ENCODE results near the gene GPR176.

Gene GPR176

GRCh38 chr15:39960411-39960810, 40.3 kb upstream of the GPR176 start:
- ChIA-PET POLR2A (no interaction called here), CTCF (no interaction called here)
- no peak for DNase-seq (ENCODE audit: extremely low spot score)
- TF ChIP-seq PKNOX1 (IDR thresholded peaks at IDR 0.05) (no peak), FOXM1 (IDR thresholded peaks at IDR 0.05; ENCODE audit: borderline replicate concordance) (no peak), CTBP1 (IDR thresholded peaks at IDR 0.05; ENCODE audit: borderline replicate concordance) (no peak), HDGF (IDR thresholded peaks at IDR 0.05; ENCODE audit: borderline replicate concordance) (no peak), BHLHE40 (IDR thresholded peaks at IDR 0.05; ENCODE audit: borderline replicate concordance) (no peak), ARNT (IDR thresholded peaks at IDR 0.05) (no peak), SUZ12 (IDR thresholded peaks at IDR 0.05) (no peak), L3MBTL2 (conservative IDR thresholded peaks at IDR 0.05) (no peak), ZNF384 (IDR thresholded peaks at IDR 0.05) (no peak), FOXA1 (IDR thresholded peaks at IDR 0.05) (no peak), TARDBP (IDR thresholded peaks at IDR 0.05) (no peak), FOXK2 (IDR thresholded peaks at IDR 0.05) (no peak), LEF1 (IDR thresholded peaks at IDR 0.05; ENCODE audit: borderline replicate concordance) (no peak), SP1 (IDR thresholded peaks at IDR 0.05) (no peak), NFRKB (IDR thresholded peaks at IDR 0.05) (no peak), ELF4 (IDR thresholded peaks at IDR 0.05) (no peak)

- ChIA-PET POLR2A (no interaction called here), CTCF (no interaction called here)
- DNase-seq (ENCODE audit: extremely low spot score): no peak
- TF ChIP-seq BHLHE40 (IDR thresholded peaks at IDR 0.05; ENCODE audit: borderline replicate concordance) (no peak), FOXK2 (IDR thresholded peaks at IDR 0.05) (no peak), SP1 (IDR thresholded peaks at IDR 0.05) (no peak), L3MBTL2 (conservative IDR thresholded peaks at IDR 0.05) (no peak), PKNOX1 (IDR thresholded peaks at IDR 0.05) (no peak)
These were observed 39.3 kb upstream of the GPR176 start for GRCh38 chr15:39959411-39959810.

GRCh38 chr15:39957481-39957880, 37.4 kb upstream of the GPR176 start:
- CTCF ChIA-PET: no interaction called here
- no peak for TF ChIP-seq SP1 (IDR thresholded peaks at IDR 0.05)
- no peak for TF ChIP-seq ELF4 (IDR thresholded peaks at IDR 0.05)
- TF ChIP-seq FOXM1 (IDR thresholded peaks at IDR 0.05; ENCODE audit: borderline replicate concordance): no peak
- no peak for TF ChIP-seq BHLHE40 (IDR thresholded peaks at IDR 0.05; ENCODE audit: borderline replicate concordance)
- no peak for TF ChIP-seq SUZ12 (IDR thresholded peaks at IDR 0.05)
- TF ChIP-seq L3MBTL2 (conservative IDR thresholded peaks at IDR 0.05): no peak
- no peak for TF ChIP-seq FOXA1 (IDR thresholded peaks at IDR 0.05)
- no peak for TF ChIP-seq ARNT (IDR thresholded peaks at IDR 0.05)
- TF ChIP-seq NFRKB (IDR thresholded peaks at IDR 0.05): no peak
- TF ChIP-seq TARDBP (IDR thresholded peaks at IDR 0.05): no peak
- no peak for TF ChIP-seq FOXK2 (IDR thresholded peaks at IDR 0.05)
- no peak for TF ChIP-seq LEF1 (IDR thresholded peaks at IDR 0.05; ENCODE audit: borderline replicate concordance)
- TF ChIP-seq PKNOX1 (IDR thresholded peaks at IDR 0.05): no peak
- TF ChIP-seq CTBP1 (IDR thresholded peaks at IDR 0.05; ENCODE audit: borderline replicate concordance): no peak
- no peak for TF ChIP-seq HDGF (IDR thresholded peaks at IDR 0.05; ENCODE audit: borderline replicate concordance)
- DNase-seq (ENCODE audit: extremely low spot score): no peak
- POLR2A ChIA-PET: no interaction called here

- ChIA-PET CTCF (no interaction called here), POLR2A (no interaction called here)
- TF ChIP-seq NFRKB (IDR thresholded peaks at IDR 0.05) (no peak), TARDBP (IDR thresholded peaks at IDR 0.05) (no peak), ZNF384 (IDR thresholded peaks at IDR 0.05) (no peak), L3MBTL2 (conservative IDR thresholded peaks at IDR 0.05) (no peak), FOXK2 (IDR thresholded peaks at IDR 0.05) (no peak), ELF4 (IDR thresholded peaks at IDR 0.05) (no peak), BHLHE40 (IDR thresholded peaks at IDR 0.05; ENCODE audit: borderline replicate concordance) (no peak), SP1 (IDR thresholded peaks at IDR 0.05) (no peak), FOXM1 (IDR thresholded peaks at IDR 0.05; ENCODE audit: borderline replicate concordance) (no peak), CTBP1 (IDR thresholded peaks at IDR 0.05; ENCODE audit: borderline replicate concordance) (no peak), HDGF (IDR thresholded peaks at IDR 0.05; ENCODE audit: borderline replicate concordance) (no peak), SUZ12 (IDR thresholded peaks at IDR 0.05) (no peak), ARNT (IDR thresholded peaks at IDR 0.05) (no peak), FOXA1 (IDR thresholded peaks at IDR 0.05) (no peak), PKNOX1 (IDR thresholded peaks at IDR 0.05) (no peak), LEF1 (IDR thresholded peaks at IDR 0.05; ENCODE audit: borderline replicate concordance) (no peak)
- DNase-seq (ENCODE audit: extremely low spot score): no peak
These were observed 33.5 kb upstream of the GPR176 start for GRCh38 chr15:39953521-39953920.

- POLR2A ChIA-PET: no interaction called here
- TF ChIP-seq FOXM1 (IDR thresholded peaks at IDR 0.05; ENCODE audit: borderline replicate concordance): no peak
- no peak for TF ChIP-seq L3MBTL2 (conservative IDR thresholded peaks at IDR 0.05)
- TF ChIP-seq FOXA1 (IDR thresholded peaks at IDR 0.05): no peak
- no peak for TF ChIP-seq SUZ12 (IDR thresholded peaks at IDR 0.05)
- TF ChIP-seq PKNOX1 (IDR thresholded peaks at IDR 0.05): no peak
- TF ChIP-seq SP1 (IDR thresholded peaks at IDR 0.05): no peak
- TF ChIP-seq NFRKB (IDR thresholded peaks at IDR 0.05): no peak
- no peak for TF ChIP-seq ARNT (IDR thresholded peaks at IDR 0.05)
- TF ChIP-seq BHLHE40 (IDR thresholded peaks at IDR 0.05; ENCODE audit: borderline replicate concordance): no peak
- no peak for TF ChIP-seq CTBP1 (IDR thresholded peaks at IDR 0.05; ENCODE audit: borderline replicate concordance)
- TF ChIP-seq FOXK2 (IDR thresholded peaks at IDR 0.05): no peak
- no peak for TF ChIP-seq HDGF (IDR thresholded peaks at IDR 0.05; ENCODE audit: borderline replicate concordance)
- no peak for TF ChIP-seq ZNF384 (IDR thresholded peaks at IDR 0.05)
- no peak for TF ChIP-seq LEF1 (IDR thresholded peaks at IDR 0.05; ENCODE audit: borderline replicate concordance)
- TF ChIP-seq TARDBP (IDR thresholded peaks at IDR 0.05): no peak
- no peak for TF ChIP-seq ELF4 (IDR thresholded peaks at IDR 0.05)
- DNase-seq (ENCODE audit: extremely low spot score): no peak
- CTCF ChIA-PET: interaction anchor here (0.6 kb wide), 1 partner anchor 166 kb away, joined by 3 read pairs; no protein-coding TSS in a partner anchor
These were observed 31.5 kb upstream of the GPR176 start for GRCh38 chr15:39951561-39951960.

Measured in HEK293T (cell line).